ENCODE results near the gene DBF4. TPM values are rescaled to one million over a fixed set of nuclear protein-coding genes. Genes with fewer than 3 reads are reported as not detected.

DBF4 gene
- total RNA-seq, 1 experiment from 2014 or later, result 55.4 TPM

GRCh38 chr7:87837597-87837996 lies 38.7 kb upstream of the DBF4 start:
- H3K4me1 Mint-ChIP-seq, result no peaks in the 10 kb centered on the region
- DNase-seq (ENCODE audit: low spot score), result no peak
- TF ChIP-seq USF2 (CRISPR knock-in tag; IDR thresholded peaks at IDR 0.05) (no peak), ATF1 (CRISPR knock-in tag; IDR thresholded peaks at IDR 0.05) (no peak)
- no peaks in the 10 kb centered on the region for H3K27me3 Mint-ChIP-seq (ENCODE audit: low read depth)
- H3K36me3 Mint-ChIP-seq, result no peaks in the 10 kb centered on the region
- CTCF ChIA-PET, result interaction anchor here (0.7 kb wide), 1 partner anchor 40 kb away, joined by 4 read pairs; no protein-coding TSS in a partner anchor
- H3K4me3 Mint-ChIP-seq, result no peak overlapping the region
- H3K27ac Mint-ChIP-seq, result no peak overlapping the region
- POLR2A ChIA-PET, result no interaction called here
- no peak for ATAC-seq
- H3K9me3 Mint-ChIP-seq, result no peaks in the 10 kb centered on the region

- ATAC-seq, result no peak
- DNase-seq (ENCODE audit: low spot score), result no peak
- Mint-ChIP-seq H3K4me1 (peaks cover 1% of the 10 kb centered on the region), H3K9me3 (no peaks in the 10 kb centered on the region), H3K27me3 (ENCODE audit: low read depth) (no peaks in the 10 kb centered on the region), H3K4me3 (no peak overlapping the region), H3K36me3 (peaks cover 18% of the 10 kb centered on the region), H3K27ac (peak overlapping the region; percentile 11)
- POLR2A ChIA-PET, result no interaction called here
- CTCF ChIA-PET, result no interaction called here
- TF ChIP-seq SMAD4 (CRISPR knock-in tag; IDR thresholded peaks at IDR 0.05) (no peak), HMGXB4 (CRISPR knock-in tag; IDR thresholded peaks at IDR 0.05) (no peak), ZNF425 (CRISPR knock-in tag; conservative IDR thresholded peaks at IDR 0.05) (no peak), ZNF263 (CRISPR knock-in tag; IDR thresholded peaks at IDR 0.05; ENCODE audit: low read depth) (no peak), ZNF317 (CRISPR knock-in tag; IDR thresholded peaks at IDR 0.05; ENCODE audit: borderline replicate concordance, low read depth) (no peak), MXD4 (CRISPR knock-in tag; IDR thresholded peaks at IDR 0.05; ENCODE audit: borderline replicate concordance) (no peak), ZNF219 (CRISPR knock-in tag; IDR thresholded peaks at IDR 0.05; ENCODE audit: borderline replicate concordance) (no peak), SOX15 (CRISPR knock-in tag; IDR thresholded peaks at IDR 0.05) (no peak), GTF2I (CRISPR knock-in tag; conservative IDR thresholded peaks at IDR 0.05) (no peak), ERG (CRISPR knock-in tag; IDR thresholded peaks at IDR 0.05) (no peak), PRRX2 (CRISPR knock-in tag; IDR thresholded peaks at IDR 0.05) (no peak), ZSCAN18 (CRISPR knock-in tag; IDR thresholded peaks at IDR 0.05) (no peak), ZNF281 (CRISPR knock-in tag; IDR thresholded peaks at IDR 0.05) (no peak), ATF2 (CRISPR knock-in tag; IDR thresholded peaks at IDR 0.05; ENCODE audit: borderline replicate concordance, low read depth) (no peak), ZNF512 (CRISPR knock-in tag; IDR thresholded peaks at IDR 0.05; ENCODE audit: borderline replicate concordance) (no peak), CREM (CRISPR knock-in tag; IDR thresholded peaks at IDR 0.05) (no peak), ZNF423 (CRISPR knock-in tag; IDR thresholded peaks at IDR 0.05) (no peak)
These were observed 25.3 kb upstream of the DBF4 start for GRCh38 chr7:87850836-87851593.
